ENCODE results near the gene NADK2.
A peak's percentile ranks its signal among the peaks of the same experiment; 100 is the strongest.

Gene NADK2

DNA sequence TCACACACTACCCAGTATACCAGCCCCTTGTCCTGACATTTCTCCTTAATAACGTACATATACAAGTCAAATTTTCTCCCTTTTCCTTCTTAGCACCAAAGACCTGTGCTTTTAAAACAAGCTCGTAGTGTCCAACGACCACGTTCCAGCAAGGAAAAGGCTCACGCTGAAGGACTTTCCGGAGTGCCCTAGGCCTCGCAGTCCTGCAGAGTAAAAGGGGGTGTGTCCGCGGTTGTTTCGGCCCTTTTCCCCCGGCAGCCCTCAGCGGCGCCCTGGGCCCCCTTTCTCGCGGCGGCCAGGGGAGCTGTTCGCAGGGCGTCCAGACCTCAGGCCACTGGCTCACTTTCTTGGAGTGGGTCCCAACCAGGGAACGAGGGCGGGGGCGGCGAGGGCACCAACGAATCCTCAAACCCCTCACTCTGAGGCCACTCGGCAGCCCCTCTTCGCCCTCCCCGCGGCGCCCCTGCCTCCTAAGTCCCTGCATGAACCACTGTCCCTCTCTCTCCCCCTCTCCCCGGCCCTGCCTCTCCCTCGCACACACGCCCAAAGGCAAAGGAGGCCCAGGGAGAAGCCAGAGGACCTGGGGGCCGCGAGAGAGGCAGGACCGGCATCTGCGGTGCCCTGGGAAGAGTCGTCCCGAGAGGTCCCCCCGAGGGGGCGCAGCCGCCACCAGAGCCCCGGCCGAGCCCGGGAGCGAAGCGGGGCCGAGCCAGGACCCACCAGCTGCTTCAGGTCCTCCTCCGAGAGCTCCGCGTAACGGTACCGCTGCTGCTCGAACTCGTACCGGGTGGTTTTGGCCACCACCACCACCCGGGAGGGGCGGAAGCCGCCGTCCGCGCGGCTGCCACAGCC lies 720 bp downstream of the NADK2 start:
- Histone ChIP-seq H3K36me3 (ENCODE audit: insufficient read depth, low read length) (no peaks in the 10 kb centered on the region), H2AFZ (ENCODE audit: low read depth, low read length) (no peak overlapping the region), H3K4me3 (ENCODE audit: low read length) (peak overlapping the region; percentile 91), H3K27me3 (ENCODE audit: insufficient read depth, low read length) (no peaks in the 10 kb centered on the region), H3K4me1 (ENCODE audit: insufficient read depth, low read length) (peaks cover 37% of the 10 kb centered on the region), H3K9me3 (ENCODE audit: low read length) (peaks cover 6% of the 10 kb centered on the region)

DNA sequence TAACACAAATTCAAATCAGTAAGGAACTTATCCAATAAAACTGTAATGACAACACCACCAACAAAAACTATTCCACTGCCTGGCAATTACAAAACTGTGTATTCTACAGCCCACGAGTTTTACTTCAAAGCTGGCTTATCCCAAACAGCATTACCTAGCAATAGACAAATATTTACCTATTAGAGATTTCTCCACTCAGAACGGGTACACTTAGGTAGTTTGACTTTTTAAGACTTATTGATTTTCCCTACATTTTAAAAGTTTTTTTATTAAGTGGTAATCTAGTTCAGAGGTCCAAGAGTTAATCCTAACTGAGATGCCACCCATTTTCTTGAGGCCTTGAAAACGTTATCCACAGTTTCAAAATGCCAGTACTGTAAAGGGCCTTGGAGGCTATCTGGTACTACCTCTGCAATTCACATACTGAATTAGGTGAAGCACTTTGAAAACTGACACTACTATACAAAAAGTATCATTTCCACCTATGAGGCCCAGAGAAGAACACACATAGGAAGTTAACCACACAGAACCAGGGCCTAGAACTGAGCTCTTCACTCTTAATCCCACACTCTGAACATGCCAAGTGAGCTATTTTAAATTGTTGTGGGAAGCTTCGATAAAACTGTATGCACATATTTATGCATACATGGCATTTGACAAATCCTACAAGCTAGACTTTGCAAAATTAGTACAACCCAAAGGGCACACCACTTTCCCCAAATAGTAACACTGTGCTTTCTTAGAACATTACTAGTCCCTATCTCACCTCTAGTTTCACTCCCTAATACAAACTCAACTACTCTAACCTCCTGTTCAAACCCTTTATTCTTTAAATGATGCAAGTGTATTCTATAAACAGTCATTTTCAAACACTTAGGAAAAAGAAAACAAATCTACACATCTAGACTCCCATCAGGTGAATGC lies 2.1 kb downstream of the NADK2 start:
- H3K9me3 ChIP-seq (ENCODE audit: low read length), result peaks cover 6% of the 10 kb centered on the region
- H3K4me3 ChIP-seq (ENCODE audit: low read length), result peak overlapping the region; percentile 91
- H3K36me3 ChIP-seq (ENCODE audit: insufficient read depth, low read length), result no peaks in the 10 kb centered on the region
- no peaks in the 10 kb centered on the region for H3K27me3 ChIP-seq (ENCODE audit: insufficient read depth, low read length)
- peaks cover 37% of the 10 kb centered on the region for H3K4me1 ChIP-seq (ENCODE audit: insufficient read depth, low read length)
- no peak overlapping the region for H2AFZ ChIP-seq (ENCODE audit: low read depth, low read length)

DNA sequence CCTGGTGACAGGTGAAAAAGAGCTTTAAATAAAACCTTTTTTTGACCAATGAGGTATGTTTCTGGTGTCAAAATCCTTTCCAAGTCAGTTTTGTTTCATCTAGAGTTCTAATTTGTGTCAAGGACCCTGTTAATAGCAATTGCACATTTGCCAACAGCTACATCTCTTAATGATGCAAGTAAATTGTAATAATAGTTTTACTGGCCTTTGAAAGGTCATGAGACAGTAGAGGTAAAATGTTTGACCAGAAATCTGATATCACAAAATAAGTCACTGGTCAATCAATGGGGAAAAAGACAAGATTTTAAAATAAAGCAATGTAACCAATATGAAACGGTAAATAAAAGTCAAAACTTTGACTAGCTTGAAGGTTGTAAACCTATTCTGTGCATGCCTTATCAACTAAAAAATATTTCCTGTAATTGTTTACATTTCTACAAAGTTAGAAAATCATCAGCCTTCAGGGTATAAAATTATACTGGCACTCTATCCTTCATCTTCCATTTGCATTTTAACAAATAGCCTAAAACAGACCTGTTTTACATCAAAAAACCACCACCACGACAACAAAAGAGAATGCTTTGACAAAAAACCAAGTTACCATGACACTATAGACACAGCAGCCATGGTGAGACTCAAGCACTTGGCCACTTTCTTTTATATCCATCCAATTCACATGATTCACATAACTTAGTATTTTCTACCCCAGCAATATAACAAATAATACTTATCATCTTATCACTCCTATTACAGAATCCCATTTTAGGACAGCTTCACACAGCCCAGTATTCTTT lies 3.0 kb downstream of the NADK2 start:
- Histone ChIP-seq H3K36me3 (ENCODE audit: insufficient read depth, low read length) (no peaks in the 10 kb centered on the region), H3K4me3 (ENCODE audit: low read length) (peak overlapping the region; percentile 91), H2AFZ (ENCODE audit: low read depth, low read length) (no peak overlapping the region), H3K4me1 (ENCODE audit: insufficient read depth, low read length) (peaks cover 37% of the 10 kb centered on the region), H3K27me3 (ENCODE audit: insufficient read depth, low read length) (no peaks in the 10 kb centered on the region), H3K9me3 (ENCODE audit: low read length) (peaks cover 8% of the 10 kb centered on the region)

DNA sequence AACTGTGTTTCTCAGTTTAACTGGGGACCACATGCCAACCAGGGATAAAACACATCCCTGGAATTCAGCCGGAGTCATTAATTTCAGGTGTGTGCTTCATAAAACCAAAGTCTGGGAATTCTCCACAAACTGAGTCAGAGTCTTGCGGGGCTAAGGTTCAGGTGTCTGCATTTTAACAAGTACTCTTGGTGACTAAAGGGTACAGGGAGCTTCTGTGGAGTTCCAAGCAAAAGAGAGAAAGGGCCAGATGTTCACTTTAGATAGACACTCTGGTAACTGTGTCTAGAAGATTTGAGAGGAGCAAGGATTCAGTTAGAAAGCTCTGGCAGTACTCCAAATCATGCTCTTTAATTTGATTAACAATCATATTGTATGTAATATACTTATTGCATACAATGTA lies 4.0 kb downstream of the NADK2 start:
- H3K4me3 ChIP-seq (ENCODE audit: low read length), result no peak overlapping the region
- no peaks in the 10 kb centered on the region for H3K27me3 ChIP-seq (ENCODE audit: insufficient read depth, low read length)
- H2AFZ ChIP-seq (ENCODE audit: low read depth, low read length), result no peak overlapping the region
- H3K36me3 ChIP-seq (ENCODE audit: insufficient read depth, low read length), result no peaks in the 10 kb centered on the region
- H3K9me3 ChIP-seq (ENCODE audit: low read length), result peaks cover 6% of the 10 kb centered on the region
- H3K4me1 ChIP-seq (ENCODE audit: insufficient read depth, low read length), result peaks cover 37% of the 10 kb centered on the region

DNA sequence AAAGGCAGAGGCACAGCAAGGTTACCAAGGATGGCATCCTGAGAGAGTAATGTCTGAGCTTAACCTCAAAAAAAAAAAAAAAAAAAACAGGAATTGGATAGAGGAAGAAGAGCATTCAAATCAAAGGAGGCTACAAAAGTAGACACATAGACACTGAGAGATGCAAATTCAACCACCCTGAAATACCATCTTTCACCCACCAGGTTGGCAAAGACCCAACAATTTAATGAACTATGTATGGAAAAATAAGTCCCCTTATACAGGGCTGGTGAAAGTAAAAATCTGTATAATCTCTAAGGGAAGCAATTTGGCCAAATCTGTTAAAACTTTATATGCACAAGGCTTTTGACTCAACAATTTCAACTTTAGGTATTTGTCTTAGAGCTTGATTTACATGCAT lies 4.9 kb downstream of the NADK2 start:
- Histone ChIP-seq H3K4me1 (ENCODE audit: insufficient read depth, low read length) (peaks cover 33% of the 10 kb centered on the region), H2AFZ (ENCODE audit: low read depth, low read length) (no peak overlapping the region), H3K36me3 (ENCODE audit: insufficient read depth, low read length) (no peaks in the 10 kb centered on the region), H3K4me3 (ENCODE audit: low read length) (no peak overlapping the region), H3K9me3 (ENCODE audit: low read length) (peaks cover 3% of the 10 kb centered on the region), H3K27me3 (ENCODE audit: insufficient read depth, low read length) (no peaks in the 10 kb centered on the region)

DNA sequence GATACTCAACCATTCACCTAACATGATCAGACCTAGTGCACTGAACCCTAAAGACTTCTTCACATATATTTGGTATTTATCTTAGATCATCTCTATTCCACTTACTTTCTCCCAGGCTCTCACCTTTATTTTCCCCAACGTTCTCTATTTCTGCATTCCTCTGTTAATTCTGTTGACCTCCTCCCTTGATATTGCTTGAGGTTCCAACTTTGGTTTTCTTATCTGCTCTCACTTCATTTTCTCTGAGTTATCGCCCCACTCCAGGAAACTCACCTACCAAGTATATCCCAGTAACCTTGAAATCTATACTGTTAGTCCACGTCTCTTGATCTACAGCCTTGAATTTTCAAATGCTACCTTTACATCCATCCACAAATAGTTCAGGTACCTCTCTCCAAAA lies 9.2 kb downstream of the NADK2 start:
- Histone ChIP-seq H3K4me3 (ENCODE audit: low read length) (no peak overlapping the region), H3K27me3 (ENCODE audit: insufficient read depth, low read length) (no peaks in the 10 kb centered on the region), H3K4me1 (ENCODE audit: insufficient read depth, low read length) (peaks cover 5% of the 10 kb centered on the region), H3K9me3 (ENCODE audit: low read length) (peaks cover 3% of the 10 kb centered on the region), H2AFZ (ENCODE audit: low read depth, low read length) (no peak overlapping the region), H3K36me3 (ENCODE audit: insufficient read depth, low read length) (no peaks in the 10 kb centered on the region)

DNA sequence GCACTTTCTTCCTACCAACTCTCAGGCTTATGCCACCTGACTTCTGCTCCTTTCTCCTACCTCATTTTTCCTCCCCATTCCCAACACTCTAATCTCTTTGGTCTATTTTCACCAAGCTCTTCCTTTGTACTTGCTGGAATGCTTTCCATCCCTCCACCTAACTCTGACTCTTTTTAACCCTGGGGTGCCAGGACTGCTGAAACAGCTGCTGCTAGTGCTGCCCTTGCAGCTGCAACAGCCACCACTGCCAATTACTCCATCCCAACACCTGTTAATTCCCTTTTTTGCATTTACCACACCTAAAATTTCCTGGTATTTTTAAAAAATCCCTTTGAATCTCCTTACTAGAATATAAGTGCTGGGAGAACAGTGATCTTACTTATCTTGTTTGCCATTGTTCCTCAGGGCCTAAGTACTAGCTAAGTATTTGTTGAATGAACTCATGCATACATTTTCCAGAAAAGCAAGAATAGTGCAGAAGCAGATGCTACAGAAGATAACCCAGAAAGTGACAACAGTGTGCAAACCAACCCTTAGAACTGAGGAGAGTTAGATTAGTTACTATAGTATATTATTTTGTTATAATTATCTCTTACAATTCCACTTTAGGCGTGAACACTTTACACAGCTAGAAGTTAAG lies 11.5 kb downstream of the NADK2 start:
- Histone ChIP-seq H3K9me3 (ENCODE audit: low read length) (peaks cover 2% of the 10 kb centered on the region), H2AFZ (ENCODE audit: low read depth, low read length) (no peak overlapping the region), H3K36me3 (ENCODE audit: insufficient read depth, low read length) (peaks cover 14% of the 10 kb centered on the region), H3K4me3 (ENCODE audit: low read length) (no peak overlapping the region), H3K27me3 (ENCODE audit: insufficient read depth, low read length) (no peaks in the 10 kb centered on the region), H3K4me1 (ENCODE audit: insufficient read depth, low read length) (no peaks in the 10 kb centered on the region)

DNA sequence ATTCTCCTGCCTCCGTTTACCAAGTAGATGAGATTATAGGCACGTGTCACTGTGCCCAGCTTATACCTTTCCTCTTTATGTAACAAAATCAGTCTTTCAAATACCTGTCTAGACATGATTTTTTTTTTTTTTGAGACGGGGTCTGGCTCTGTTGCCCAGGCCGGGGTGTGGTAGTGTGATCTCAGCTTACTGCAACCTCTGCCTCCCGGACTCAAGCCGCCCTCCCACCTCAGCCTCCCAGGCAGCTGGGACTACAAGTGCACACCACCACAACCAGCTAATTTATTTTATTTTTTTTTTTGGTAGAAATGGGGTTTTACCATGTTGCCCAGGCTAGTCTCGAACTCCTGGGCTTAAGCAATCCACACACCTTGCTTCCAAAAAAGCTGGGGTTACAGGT lies 13.2 kb downstream of the NADK2 start:
- H3K36me3 ChIP-seq (ENCODE audit: insufficient read depth, low read length), result peaks cover 29% of the 10 kb centered on the region
- no peak overlapping the region for H2AFZ ChIP-seq (ENCODE audit: low read depth, low read length)
- H3K9me3 ChIP-seq (ENCODE audit: low read length), result no peaks in the 10 kb centered on the region
- H3K4me3 ChIP-seq (ENCODE audit: low read length), result no peak overlapping the region
- H3K4me1 ChIP-seq (ENCODE audit: insufficient read depth, low read length), result no peaks in the 10 kb centered on the region
- no peaks in the 10 kb centered on the region for H3K27me3 ChIP-seq (ENCODE audit: insufficient read depth, low read length)

DNA sequence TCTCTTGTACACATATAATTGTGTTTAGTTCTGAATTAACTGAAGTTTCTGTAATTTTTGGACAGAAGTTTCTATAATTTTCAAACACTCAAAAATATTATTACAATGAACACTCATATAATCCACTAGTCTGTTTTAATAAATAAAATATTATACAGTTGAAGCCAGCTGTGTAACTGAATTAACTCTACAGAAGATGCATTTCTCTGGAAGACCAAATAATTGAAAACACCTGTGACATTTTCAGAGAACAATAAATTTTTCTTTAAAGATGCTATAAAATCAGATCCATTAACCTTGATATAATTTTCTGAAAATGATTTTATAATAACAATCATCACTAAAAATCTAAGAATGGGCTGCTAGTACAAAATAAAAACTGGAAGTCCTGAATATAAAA lies 14.7 kb downstream of the NADK2 start:
- H2AFZ ChIP-seq (ENCODE audit: low read depth, low read length), result no peak overlapping the region
- no peaks in the 10 kb centered on the region for H3K27me3 ChIP-seq (ENCODE audit: insufficient read depth, low read length)
- peaks cover 44% of the 10 kb centered on the region for H3K36me3 ChIP-seq (ENCODE audit: insufficient read depth, low read length)
- no peaks in the 10 kb centered on the region for H3K4me1 ChIP-seq (ENCODE audit: insufficient read depth, low read length)
- H3K9me3 ChIP-seq (ENCODE audit: low read length), result no peaks in the 10 kb centered on the region
- no peak overlapping the region for H3K4me3 ChIP-seq (ENCODE audit: low read length)

DNA sequence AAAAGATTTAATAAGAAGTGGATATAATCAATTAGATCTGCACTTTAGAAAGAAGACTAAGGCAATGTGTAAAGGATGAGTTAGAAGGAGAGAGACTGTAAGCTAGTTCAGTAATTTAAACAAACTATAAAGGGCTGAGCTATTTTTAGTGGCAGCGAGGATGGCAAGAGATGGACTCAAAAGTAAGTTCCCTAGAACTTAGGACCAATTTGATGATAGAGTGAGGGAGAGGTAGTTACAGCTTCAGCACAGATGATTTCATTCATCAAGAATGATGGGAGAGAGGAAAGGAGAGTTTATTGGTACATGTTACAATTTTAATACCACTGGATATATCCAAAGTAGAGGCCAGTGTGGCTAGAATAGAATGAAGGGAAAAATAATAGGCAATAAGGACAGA lies 19.1 kb downstream of the NADK2 start:
- Histone ChIP-seq H3K4me3 (ENCODE audit: low read length) (no peak overlapping the region), H3K4me1 (ENCODE audit: insufficient read depth, low read length) (no peaks in the 10 kb centered on the region), H3K36me3 (ENCODE audit: insufficient read depth, low read length) (peaks cover 81% of the 10 kb centered on the region), H3K9me3 (ENCODE audit: low read length) (no peaks in the 10 kb centered on the region), H3K27me3 (ENCODE audit: insufficient read depth, low read length) (no peaks in the 10 kb centered on the region), H2AFZ (ENCODE audit: low read depth, low read length) (no peak overlapping the region)

DNA sequence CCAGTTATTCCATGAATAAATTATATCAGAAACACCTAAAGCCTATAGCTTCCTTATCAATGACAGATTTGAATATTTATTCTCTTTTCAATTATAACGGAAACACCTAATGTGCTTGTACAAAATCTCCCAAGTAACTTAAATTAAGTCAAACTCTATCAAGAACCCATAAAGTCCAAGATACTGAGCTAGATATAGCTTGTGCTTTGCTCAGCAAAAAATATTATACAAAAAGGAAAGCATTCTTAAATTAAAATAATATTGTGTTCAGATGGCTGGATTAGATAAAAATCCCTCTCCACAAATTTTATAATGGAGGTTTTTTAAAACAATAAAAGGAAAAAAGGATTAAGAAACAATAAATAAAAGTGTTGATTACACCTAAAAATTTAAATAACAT lies 23.7 kb downstream of the NADK2 start:
- no peak overlapping the region for H2AFZ ChIP-seq (ENCODE audit: low read depth, low read length)
- H3K27me3 ChIP-seq (ENCODE audit: insufficient read depth, low read length), result no peaks in the 10 kb centered on the region
- no peaks in the 10 kb centered on the region for H3K9me3 ChIP-seq (ENCODE audit: low read length)
- H3K4me1 ChIP-seq (ENCODE audit: insufficient read depth, low read length), result no peaks in the 10 kb centered on the region
- H3K36me3 ChIP-seq (ENCODE audit: insufficient read depth, low read length), result peaks cover 85% of the 10 kb centered on the region
- H3K4me3 ChIP-seq (ENCODE audit: low read length), result no peak overlapping the region

DNA sequence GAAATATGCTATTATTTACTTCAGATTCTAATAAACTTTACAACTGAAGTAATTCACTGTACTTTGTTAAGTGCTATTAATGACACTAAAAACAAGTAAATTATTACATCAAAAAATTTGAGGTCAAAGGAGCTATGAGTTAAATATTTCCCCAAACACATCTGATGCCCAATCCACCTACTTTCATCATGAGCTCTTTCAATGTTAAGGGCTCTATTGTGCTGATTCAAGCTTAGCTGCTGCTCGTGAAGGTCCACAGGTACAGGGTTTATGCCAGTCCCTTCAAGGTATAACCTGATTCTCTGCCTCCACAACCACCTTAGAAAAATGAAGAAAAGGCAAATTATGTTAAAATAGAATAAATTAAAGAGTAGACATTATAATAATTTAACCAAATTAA lies 24.2 kb downstream of the NADK2 start:
- Histone ChIP-seq H2AFZ (ENCODE audit: low read depth, low read length) (no peak overlapping the region), H3K9me3 (ENCODE audit: low read length) (no peaks in the 10 kb centered on the region), H3K27me3 (ENCODE audit: insufficient read depth, low read length) (no peaks in the 10 kb centered on the region), H3K4me1 (ENCODE audit: insufficient read depth, low read length) (no peaks in the 10 kb centered on the region), H3K4me3 (ENCODE audit: low read length) (no peak overlapping the region), H3K36me3 (ENCODE audit: insufficient read depth, low read length) (peaks cover 85% of the 10 kb centered on the region)
